ENCODE results near the gene HS3ST3B1.

Gene HS3ST3B1

DNA sequence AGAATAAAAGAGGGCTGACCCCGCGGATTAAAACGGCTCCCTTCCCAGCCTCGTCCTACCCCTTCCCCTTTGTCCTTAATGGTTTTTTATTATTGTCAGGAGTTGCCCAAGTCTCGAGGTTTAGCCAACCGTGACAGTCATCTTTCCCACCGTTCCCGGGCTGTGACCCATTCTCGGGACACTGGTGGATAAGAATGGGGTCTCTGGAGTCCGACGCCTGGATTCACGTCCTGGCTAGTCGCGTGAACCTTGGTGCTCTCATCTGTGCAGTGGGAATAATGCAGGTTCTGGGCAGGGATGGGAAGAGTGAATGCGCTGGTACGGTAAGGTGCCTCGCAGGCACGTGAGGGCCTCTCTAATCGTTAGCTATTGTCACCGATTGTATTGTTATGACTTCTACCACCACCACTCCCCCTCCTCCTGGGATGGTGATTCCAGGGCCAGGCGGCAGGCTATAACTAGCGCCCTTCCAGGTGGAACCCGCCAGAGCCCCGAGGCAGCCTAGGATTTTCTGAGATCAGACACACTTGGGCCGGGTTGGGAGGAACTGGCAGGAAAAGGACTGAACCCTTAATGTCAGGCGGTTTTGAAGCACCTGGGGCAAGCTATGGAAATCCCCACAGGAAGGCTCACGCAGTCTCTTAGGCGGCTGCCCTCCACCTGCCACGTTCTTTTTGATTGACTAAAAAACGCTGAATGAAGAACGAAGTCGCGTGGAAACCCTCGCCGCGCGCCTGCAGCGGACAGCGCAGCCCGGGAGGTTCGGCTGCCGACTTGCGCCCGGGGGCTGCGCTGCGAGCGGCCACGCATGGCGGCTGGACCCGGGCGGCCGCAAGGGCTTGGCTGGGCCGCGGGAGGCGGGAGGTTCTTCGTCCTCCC, 2.7 kb downstream of the HS3ST3B1 start:
- DNase-seq (ENCODE audit: low read depth in 2 of 2): no peak

DNA sequence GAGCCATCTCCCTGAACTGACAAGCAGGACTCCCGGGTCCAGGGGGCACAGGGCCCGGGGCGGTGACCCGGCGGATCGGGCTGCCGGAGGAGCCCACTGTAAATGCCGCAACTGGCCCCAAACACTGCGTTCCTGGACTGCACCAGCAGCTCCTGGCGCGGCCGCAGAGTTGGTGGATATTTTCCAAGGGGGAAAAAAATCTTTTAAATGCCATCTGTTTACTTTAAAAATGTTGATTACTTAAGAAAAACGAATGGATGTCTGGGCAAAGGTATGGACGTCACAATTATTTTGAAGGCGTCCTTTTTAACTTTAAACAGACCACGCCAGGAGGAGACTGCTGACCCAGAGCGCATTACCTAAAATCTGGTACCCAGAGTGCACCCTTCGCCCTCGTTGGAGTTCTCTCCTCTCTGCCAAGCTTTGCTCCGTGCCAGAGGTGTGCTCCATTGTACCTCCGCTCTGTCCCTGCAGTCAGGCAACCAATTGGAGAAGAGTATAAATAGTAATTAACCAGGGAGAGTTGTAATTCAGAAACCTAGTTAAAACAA, 3.4 kb downstream of the HS3ST3B1 start:
- no peak for DNase-seq (ENCODE audit: low read depth in 2 of 2)

DNA sequence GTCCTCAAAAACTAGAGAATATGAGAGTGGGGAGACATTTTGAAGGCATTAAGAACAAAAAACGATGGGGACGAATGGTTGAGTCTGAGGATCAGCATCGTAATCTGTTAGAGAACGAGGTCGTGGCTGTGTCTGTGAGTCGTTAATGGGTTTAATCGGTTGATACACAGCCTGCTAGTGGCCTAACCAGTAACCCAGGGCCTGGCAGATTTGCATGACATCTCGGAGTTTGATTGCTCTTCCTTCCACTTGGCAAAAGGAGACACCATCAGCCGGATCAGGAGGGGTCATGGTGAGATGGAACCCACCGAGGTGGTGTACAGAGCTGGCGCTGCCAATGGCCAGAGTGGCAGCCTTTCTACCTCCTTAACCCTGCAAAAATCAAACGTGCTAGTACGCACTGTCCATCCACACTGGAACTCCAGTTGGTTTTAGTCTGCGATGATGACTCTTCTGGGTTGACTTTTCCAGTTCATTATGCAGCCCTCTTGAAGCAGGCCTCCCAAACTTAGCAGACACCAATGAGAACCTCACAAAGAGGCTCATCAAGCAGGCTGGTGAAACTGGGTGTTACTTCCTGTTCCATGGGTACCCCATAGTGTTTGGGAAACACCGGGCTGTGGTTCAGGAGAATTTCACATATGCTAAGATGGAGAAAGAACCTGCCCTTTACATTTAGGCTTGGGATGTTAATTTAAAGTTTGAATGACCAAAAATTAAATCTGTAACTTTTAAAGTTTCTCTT, 4.1 kb downstream of the HS3ST3B1 start:
- DNase-seq (ENCODE audit: low read depth in 2 of 2): no peak

DNA sequence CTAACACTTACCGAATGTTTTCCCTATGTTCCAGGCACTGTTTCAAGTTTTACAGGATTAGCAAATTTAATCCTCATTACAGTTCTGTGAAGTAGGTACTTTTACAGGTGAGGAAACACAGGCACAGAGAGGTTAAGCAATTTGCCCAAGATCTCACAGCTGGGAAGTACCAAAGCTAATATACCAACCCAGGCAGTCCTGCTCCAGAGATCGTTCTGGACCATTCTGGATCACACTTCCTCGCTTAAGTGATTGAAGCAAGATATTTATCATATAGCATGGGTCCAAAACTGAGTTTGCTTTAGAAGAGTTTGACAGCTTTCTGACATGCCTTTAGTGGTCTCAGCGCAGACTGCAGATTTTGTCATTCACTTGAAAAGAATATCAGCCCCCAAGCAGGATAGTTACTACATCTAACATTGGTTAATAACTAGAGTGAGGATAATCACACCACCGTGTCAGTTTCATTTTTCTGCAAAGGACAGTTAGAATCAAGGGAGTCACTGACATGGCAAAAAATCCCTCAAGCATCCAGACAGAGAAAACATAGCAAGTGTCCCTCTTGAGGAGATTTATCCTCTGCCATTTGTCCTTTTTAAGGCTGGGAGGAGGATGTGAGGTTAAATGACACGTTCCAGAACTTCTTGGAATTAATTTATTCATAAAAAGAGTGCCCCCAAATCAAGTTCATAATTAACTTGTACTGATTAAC, 5.1 kb downstream of the HS3ST3B1 start:
- DNase-seq (ENCODE audit: low read depth in 2 of 2): no peak

DNA sequence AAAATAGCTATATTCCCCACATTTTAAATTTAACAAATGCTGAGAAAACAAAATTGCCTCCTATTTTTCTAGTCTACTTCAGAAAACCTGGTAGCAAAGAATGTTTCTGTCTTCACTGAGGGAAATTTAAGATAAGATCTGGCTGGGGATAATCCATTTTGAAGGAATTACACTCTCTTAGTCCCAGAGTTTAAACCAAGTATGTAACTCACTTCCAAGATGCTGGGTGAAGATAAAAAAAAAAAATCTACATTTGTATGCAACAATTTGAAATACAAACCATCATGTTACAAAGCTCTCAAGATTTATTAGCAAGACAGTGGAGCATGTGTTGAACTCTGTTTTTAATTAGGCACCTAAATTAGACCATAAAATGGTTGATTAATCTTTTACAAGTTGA, 5.7 kb downstream of the HS3ST3B1 start:
- no peak for DNase-seq (ENCODE audit: low read depth in 2 of 2)

DNA sequence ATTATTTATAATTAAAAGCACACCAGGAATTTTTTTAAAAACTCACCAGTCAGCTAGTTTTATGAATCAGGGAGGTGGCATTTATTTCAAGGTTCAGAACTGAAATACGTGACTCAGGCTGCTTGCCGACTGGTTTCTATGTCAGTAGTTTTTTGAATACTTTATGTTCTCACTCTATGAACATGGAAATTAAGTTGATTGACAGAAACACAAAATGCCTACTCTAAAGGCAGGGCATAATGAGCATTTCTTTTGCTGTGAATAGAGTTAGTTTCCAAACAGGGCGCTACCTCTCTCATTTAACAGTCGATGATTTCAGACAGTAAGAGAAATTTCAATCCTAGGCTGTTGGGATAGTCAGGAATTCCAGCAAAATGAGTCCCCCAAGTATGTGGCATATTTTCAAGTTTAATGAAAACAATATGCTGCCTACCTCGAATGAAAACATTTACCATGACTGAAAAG, 6.7 kb downstream of the HS3ST3B1 start:
- no peak for DNase-seq (ENCODE audit: low read depth in 2 of 2)

DNA sequence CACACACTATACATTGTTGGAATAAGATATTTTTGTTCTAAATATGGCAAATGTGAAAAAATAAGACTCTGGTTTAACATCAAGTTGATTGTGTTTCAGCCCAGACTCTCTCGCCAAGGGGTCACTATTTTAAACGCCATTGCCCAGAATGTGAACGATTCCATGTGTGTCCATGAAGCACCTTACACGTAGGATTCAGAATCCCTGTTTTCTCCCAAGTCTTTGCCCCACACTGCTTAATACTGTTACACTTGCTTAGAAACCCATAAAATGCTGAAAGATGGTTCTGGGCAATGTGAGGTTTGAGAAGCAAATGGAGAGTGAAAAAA, 7.7 kb downstream of the HS3ST3B1 start:
- no peak for DNase-seq (ENCODE audit: low read depth in 2 of 2)

DNA sequence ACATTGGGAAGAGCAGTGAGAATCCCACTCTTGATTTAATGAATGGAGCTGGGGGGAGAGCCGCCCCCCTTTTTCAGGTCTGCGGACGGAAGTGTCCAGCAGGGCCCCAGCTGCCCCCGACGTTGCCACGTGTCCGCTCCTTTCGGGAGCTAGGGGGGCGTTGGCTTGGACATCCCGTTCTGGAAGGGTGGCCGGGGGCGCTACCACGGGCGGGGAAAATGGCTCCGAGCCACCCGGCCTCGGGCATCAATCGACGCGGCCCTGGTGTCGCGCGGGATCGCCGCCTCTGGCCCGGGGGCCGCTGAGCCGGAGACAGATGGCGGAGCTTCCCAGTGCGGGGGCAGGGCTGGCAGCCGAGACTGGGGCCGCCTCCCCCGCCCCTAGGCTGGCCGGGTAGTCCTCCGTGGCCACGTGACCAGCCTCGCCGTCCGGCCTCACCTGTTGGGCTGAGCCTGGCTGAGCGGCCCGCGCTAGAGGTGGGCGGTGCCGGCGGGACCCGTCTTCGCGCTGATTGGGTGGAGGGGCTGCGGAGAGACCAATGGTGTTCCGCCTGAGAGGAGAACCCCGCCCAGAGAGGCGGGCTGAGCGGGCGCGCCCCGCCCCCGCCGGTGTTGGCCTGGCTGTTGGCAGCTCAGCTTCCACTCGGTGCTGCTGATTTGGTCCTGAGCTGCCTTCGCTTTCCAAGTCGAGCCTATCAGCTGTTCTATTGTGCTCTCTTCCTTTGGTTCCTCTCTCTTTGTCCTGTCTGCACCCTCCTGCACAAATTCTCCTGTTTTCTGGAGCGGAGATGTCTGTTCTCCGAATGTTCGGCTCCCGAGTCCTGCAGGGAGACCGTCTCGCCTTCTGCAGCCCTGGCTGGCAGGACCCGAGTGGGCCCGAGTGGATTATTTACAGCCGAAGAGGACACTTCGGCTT, 8.3 kb downstream of the HS3ST3B1 start:
- peak; percentile 86 to 89 for DNase-seq (ENCODE audit: low read depth in 2 of 2)

DNA sequence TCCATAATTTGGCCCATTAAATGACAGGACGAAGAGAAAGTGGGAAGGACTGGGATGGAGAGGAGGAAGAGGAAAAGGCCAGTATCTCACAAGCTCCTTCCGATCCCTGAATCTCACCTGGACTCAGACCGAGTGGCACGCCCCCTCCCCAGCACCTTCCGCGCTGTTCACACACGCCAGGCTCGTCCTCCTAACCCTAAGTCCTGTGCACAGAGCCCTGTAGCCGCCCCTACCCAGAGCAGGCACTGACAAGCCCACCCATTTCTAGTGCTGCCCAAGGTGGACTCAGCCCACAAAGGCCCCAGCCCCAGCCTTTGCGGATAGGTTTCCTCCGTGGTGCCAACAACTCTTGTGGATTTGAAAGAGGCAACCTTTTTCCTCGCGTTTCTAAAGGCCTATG, 9.2 kb downstream of the HS3ST3B1 start:
- no peak for DNase-seq (ENCODE audit: low read depth in 2 of 2)

DNA sequence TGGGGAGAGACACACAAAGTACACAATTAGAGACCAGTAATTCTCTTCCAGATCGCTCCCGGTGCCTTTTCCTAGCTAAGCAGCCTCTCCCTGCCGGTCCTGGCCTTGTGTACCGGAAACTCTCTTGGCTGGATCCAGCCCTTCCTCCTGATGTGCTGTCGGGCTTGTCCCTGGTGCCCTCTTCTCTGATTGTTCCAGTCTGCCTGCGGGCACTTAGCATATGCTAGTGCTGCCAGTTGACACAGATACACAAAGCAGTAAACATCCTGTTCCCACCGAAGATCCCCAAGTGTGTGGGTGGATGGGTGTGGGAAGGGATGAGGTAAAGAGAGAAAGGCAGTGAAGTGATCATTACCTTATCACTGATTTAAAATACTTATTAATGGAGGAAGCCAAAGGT, 9.7 kb downstream of the HS3ST3B1 start:
- DNase-seq (ENCODE audit: low read depth in 2 of 2): no peak

DNA sequence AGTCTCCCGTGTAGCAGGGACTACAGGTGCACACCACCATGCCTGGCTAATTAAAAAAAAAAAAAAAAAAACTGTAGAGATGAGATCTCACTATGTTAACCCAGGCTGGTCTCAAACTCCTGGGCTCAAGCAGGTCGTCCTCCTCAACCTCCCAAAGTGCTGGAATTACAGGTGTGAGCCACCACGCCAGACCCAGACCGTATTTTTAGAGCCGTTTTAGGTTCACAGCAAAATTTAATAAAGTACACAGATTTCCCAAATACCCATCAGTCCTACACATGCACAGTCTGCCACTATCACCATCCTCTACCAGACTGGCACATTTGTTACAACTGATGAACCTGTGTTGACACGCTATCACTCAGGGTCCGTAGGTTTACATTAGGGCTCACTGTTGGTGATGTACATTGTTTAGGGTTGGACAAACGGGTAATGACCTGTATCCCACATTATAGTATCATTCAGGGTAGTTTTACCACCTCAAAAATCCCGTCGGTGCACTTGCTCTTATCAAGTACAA, 10.4 kb downstream of the HS3ST3B1 start:
- no peak for DNase-seq (ENCODE audit: low read depth in 2 of 2)

DNA sequence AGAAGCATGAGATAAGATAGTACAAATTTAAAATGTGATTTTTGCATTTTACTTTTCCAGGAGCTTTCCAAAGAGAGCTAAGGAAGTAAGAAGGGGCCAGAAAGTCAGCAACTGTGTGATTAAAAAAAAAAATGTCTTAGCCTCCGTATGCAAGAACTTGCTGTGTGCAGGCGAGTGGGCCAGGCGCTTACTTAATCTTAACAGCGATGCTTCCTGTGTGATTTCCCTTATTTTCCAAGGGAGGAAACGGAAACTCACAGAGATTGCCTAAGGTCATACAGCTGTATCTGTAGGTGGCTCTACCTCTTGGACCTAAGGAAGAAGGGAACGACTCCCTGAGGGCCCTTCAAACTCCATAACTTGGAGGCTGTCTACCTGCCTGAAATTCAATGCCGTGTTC, 11.1 kb downstream of the HS3ST3B1 start:
- no peak for DNase-seq (ENCODE audit: low read depth in 2 of 2)

DNA sequence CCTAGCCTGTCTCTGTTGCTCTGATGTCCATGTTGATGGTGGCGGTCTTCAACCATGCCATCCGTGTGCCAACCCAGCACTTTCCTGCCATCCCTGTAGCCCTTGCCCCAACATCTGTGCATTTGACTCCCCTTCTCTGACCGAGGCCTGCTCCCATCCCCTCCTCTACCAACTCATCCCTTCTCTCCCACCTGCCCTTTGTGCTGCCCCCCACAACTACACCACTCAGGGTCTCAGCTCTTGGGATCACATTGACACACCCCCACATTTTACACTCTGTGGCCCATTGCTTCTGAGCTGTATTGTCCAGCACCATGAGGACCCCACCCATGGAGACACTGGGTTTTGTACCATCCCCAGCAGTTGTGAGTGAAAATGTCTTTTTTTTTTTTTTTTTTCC, 11.6 kb downstream of the HS3ST3B1 start:
- DNase-seq (ENCODE audit: low read depth in 2 of 2): no peak

DNA sequence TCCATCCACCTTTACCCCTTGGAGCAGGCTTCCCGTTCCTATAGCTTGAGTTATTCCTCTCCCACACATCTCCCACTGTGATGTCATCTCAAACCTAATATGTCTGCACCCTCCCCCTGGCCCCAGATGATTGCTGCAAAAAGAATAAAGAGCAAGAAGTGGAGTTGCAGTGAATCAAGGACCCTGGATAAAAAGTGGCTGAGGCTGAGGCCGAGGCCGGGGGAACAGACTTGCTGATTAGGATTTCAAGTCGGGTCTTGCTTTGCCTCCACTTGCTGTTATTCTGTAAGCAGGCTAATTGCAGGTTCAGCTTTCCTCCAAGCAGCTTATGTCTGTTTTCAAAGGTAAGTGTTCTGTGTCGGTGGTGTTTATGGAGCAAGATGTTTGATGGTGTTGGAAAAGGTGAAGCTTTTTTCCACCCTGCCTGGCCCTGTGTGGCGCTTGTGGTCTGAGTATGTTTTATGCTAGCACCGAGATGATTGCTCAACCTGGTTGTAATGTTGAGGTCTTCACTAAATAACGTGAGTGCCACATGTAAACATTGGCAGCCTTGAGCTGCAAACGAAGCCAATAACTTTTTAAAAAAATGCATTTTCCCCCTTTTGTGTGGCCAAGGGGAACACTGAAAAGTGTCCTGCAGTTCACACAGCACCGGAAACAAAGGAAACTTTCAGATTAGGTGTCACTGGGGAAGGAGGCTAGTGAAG, 15.4 kb downstream of the HS3ST3B1 start:
- no peak for DNase-seq (ENCODE audit: low read depth in 2 of 2)

DNA sequence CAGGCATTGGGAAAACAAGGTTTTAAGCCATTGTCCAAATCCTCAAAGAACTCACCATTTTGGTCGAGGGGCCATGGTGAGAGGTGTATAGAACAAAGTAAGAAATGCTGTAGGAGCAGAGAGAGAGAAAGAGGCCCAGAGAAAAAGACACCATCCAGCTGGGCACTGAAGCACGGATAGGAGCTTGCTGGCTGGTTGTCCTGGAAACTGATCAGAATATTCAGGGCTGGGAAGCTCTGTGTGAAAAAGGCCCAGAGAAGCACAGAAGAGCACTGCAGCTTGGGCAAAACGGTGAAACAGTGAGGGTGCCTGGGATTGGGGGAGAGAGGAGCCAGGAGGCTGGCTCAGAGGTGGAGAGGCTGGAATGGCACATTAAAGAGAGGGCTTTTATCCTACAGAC, 16.5 kb downstream of the HS3ST3B1 start:
- DNase-seq (ENCODE audit: low read depth in 2 of 2): no peak

DNA sequence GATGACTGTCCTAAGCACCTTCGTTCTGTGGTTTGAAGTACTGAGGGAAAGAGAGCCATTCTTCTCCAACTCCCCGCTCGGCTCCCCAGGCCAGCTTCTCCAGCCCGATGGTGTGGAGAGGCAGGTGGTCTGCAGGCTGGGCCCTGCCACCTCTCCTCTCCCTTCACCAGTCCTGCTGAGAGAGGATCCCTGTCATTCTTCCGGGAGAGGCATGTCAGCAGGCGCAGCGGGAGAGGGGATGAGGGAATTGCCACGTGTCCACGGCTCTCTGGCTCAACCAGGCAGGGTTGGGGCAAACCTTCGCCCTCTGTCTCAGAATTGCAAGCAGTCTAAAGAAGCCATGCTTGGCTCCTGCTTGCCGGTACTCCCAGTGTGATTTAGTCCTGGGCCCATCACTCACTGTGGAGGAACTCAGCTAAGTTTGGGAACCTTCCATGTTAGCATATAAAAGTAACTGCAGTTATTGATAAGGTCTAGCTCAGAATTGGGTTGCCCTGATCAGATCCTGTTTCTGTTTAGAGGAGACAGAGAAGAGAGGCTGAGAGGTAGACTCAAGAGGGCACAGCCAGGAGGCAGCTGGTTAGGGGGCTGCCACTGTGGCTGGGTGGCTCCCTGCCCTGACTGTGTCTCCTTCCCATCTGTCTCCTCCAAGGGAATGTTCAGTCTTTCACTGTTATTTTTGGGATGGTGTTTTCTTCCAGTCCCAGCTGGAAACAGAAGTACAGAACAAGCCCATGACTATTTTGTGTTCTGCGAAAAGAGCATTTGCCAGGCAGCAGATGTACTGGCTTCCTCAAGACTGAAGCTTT, 17.4 kb downstream of the HS3ST3B1 start:
- DNase-seq (ENCODE audit: low read depth in 2 of 2): no peak

DNA sequence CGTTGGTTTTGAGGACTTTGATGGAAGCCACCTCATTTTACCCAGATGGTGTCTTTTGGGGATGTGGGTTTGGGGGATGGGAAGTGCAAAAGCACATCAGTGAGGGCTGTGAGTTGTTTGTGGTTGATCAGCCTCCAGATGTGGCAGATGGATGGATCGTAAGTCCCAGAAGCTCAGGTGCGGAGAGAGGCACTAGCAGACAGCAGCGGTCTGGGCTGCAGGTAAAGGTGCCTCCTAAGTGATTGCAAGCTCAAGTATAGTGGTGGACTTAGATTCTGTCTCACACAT, 18.0 kb downstream of the HS3ST3B1 start:
- no peak for DNase-seq (ENCODE audit: low read depth in 2 of 2)

DNA sequence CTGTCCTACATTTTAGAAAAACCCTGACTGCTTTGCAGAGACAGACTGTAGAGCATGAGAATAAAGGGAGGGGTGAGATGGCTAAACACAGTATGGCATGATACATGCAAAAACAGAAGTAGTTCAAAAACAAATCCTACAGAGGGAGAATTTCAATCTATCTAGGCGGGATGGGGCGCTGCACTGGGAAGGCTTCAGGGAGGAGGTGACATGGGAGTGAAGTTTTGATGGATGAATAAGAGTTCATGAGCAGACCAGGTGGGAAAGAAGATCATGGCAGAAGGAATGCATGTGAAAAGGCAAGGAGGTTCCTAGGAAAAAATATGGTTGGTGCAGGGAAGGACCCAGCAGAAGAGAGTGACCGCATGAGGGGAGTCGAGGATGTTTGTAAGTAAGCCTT, 19.2 kb downstream of the HS3ST3B1 start:
- no peak for DNase-seq (ENCODE audit: low read depth in 2 of 2)

DNA sequence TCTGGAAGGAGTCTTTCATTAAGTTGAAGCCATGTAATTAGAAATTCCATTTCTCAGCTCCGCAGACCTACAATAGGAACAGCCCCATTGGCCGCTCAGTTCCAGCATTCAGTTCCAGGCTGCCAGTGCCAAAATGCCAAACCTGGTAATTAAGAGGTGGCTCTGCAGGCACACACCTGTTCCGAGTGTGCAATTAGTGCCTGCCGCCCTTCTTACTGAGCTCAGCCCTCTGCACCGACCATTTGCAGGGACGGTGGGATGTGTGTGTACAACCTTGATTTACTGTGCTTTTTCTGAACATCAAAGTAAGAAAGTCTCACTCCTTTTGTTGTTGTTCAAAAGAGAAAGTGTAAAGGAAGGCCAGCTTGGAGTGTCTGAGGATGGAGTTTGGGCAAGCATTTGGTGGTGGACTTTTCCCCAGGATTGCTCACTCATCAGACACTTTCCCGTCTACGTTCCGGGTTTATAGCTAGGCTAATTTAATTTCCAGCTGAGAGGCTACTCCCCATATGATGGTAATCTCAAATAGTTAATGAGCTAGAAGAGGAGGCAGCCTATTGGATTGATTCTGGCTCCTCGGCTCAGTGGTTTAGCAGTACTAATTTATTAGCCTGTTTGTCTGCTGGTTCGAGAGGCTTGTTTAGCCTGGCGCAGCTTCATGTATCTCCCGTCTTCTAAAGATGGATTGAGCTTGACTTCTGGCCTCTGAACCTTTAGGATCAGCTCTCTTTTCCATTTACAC, 20.0 kb downstream of the HS3ST3B1 start:
- DNase-seq (ENCODE audit: low read depth in 2 of 2): no peak
